CD4-positive, alpha-beta T cell treated with Interleukin-15 for 1 hour (primary cell): ENCODE measurements around the gene CTNNBL1.
A peak's percentile ranks its signal among the peaks of the same experiment; 100 is the strongest.

Experiments used
- DNase-seq: peaks from one replicate; pipeline ENCODE4 v3.0.0-alpha.2; 2020

The CTNNBL1 gene

DNA sequence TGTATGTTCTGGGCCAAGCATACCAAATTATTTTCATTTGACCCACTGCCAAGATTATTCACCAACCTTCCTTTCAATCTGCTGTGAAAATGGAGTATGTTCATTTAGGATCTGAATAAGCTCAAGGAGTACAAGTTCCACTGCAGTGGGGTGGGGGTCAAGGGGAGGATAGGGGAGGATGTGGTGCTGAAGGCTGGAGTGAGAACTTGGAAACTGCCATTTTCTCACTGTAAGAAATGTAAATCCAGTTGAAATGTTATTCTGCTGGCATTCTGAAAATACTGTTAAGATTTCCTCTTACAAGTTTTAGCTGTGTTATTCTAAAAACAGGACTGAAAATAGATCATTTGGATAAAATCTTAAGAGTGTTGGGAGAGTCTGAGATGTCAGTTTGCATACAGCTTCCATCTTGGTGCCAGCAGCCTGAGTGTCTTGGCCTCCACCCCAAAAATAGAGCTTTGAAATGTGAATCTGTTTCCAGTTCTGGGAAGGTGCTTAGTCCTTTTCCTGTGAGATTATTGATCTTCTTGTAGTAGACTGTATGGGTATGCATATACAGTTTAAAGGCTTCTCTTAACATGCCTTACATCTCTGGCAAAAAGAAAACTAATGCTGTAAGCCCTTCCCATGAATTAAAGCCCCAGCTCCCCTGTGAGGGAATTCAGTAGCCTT, 84.3 kb downstream of the CTNNBL1 start:
- no peak for DNase-seq

DNA sequence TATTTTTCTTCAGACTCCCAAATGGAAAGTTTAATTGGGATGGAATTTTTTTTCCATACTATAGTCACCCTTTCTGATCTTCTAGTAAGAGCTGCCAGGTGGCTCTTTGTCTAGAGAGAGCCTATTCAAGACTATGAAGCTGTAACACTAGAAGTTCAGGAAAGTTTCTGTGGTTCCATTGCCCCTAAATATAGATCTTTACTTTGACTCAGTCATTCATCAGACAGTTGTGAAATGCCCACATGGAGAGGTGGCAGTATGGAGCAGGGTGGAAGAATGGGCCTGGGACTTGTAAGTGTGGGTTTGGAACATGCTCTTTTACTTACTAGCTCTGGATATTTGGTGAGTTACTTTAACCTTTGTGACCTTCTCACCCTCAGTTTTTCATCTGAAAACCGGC, 87.8 kb downstream of the CTNNBL1 start:
- no peak for DNase-seq

DNA sequence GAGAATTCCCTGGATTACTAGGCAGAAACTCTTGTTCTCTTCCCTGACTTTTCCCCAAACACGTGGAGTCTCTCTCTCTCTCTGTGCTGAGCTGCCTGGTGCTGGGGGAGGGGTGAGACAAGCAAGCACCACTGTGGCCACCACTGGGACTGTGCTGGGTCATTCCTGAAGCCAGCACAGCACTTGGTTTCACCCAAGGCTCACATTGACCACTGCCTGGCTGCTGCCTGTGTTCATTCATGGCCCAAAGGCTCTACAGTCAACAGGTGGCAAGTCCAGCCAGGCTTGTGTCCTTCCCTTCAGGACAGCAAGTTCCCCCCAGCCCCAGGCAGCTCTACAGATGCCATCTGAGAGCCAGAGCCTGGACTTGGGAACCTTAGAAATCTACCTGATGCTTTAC, 92.2 kb downstream of the CTNNBL1 start:
- no peak for DNase-seq

DNA sequence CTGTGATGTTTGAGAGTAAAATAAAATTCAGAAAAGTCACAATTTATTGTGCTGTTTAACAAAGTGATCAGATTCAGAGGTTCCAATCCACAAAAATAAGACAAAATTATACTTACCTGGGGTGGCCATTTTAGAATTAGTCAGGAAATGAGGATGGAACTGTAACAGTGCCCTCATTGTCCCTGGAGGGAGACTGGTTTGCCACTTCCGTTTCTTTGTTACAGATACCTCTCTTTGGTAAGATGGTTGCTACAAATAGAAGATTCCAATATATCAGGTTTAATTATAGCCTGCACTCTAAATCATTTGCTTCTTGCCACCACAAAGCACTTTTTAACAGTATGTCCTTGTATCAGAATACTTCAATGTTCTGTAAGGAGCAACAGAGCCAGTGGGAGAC, 95.6 kb downstream of the CTNNBL1 start:
- DNase-seq: no peak

DNA sequence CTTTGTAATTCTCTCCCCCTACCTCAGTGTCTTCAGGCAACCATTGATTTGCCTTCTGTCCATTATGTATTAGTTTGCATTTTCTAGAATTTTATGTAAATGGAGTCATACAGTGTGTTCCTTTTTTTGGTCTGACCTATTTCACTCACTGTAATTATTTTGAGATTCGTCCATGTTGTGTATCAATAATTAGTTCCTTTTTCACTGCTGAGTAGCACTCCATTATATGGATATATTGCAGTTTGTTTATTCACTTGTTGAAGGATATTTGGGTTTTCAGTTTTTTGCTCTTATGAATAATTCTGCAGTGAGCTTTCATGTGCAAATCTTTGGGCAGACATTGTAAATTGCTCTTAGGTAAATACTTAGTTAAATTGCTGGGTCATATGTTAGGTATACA, 97.1 kb downstream of the CTNNBL1 start:
- no peak for DNase-seq

DNA sequence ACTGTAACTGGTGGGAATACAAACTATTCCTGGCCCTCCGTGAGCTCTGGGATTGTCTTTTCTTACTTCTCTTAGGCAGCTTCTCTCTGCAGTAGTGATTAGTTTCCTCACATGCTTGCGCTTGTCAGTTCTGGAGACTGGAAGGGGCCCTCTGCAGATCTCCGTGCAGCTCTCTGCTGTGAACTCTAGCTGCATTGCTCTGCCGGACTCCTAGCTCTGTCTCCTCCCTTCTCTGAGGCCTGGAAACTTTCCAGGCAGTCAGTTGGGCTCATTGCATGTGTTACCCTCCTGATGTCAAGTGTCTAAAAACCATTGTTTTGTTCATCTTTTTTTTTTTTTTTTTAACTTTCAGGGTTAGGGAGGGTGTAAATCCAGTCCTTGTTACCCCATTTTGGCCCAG, 102.3 kb downstream of the CTNNBL1 start:
- DNase-seq: no peak

DNA sequence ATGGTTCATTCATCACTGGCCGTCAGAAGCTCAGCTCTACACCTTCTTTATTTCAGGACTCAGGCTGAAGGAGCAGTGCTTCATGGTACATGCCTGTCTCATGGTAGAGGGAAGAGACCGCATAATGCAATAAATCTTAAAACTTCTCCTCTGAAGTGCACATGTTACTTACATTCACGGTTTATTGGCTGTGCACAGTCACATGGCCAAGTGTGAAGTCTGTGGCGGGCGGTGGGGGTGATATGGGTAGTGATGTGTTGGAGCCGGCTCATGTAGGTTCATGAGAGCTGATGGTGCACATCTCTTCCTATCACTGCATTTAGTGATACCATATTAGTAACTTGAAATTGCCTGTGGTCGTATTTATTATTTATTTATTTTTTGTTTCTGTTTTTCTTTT, 102.9 kb downstream of the CTNNBL1 start:
- no peak for DNase-seq

DNA sequence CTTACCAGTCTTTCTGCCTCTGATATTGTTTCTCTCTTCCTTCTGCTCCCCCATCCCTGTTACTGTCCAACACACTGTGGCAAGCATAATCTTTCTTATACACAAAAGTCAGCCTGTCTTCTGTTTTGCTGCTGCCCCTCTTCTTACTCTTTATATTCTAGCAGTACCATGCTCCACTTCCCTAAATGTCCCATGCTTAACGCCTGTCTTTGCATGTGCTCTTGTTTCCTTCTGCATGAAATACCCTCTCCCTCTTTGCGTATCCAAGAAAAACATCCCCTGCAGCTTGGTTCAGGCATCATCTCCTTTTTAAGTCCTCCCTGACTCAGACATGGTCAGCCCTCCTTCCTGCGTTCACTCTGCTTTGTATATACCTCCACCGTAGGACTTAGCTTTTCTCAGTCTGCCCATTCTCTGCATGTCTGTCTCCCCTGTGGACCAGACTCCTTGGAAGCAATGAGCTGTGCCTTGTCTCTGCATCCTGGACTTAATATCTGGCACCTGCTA, 103.9 kb downstream of the CTNNBL1 start:
- DNase-seq: no peak

DNA sequence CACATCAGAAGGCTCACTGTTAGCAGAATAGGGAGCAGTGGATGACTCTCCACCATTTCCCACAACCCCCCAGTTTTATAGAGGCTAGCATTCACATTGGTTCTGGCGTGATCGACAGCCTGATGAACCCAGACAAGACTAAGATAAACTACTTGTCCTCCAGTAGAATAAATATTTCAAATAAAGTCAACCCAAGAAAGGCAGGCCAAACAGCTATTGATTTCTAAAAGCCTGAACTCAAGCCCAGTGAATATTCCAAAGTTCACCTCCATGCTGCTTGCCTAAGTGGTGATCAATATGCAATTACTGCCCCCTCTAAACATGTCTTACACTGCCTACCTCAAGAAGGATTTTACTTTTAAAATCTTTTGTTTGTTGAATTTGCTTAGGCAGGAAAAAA, 104.5 kb downstream of the CTNNBL1 start:
- no peak for DNase-seq

DNA sequence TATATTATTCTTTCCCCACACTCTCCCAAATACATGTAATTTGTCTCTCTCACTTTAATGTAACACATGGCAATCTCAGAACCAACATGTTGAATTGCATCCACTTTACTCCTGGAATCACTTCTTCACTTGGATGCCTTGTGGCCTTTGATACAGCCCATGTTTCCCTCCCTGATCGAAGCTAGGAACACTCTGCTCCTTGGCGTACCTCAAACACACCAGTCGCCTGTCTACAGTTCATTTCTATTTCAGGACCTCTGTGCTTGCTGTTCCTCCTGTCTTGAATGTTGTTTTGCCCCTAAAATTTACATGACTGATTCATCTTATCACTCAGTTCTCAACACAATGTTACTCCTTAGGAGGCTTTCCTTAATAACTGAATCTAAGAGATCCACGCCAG, 106.8 kb downstream of the CTNNBL1 start:
- no peak for DNase-seq

DNA sequence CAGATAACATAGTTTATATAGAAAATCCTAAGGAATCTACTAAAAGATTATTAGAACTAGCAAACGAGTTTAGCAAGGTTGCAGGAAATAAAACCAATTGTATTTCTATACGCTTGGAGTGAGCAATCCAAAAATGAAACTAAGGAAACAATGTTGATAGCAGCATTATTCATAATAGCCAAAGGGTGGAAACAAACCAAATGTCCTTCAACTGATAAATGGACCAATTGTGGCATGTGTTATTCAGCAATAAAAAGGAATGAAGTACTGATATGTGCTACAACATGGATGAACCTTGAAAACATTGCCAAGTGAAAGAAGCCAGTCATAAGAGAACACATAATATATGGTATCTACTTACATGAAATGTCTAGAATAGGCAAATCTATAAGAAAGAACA, 108.1 kb downstream of the CTNNBL1 start:
- no peak for DNase-seq

DNA sequence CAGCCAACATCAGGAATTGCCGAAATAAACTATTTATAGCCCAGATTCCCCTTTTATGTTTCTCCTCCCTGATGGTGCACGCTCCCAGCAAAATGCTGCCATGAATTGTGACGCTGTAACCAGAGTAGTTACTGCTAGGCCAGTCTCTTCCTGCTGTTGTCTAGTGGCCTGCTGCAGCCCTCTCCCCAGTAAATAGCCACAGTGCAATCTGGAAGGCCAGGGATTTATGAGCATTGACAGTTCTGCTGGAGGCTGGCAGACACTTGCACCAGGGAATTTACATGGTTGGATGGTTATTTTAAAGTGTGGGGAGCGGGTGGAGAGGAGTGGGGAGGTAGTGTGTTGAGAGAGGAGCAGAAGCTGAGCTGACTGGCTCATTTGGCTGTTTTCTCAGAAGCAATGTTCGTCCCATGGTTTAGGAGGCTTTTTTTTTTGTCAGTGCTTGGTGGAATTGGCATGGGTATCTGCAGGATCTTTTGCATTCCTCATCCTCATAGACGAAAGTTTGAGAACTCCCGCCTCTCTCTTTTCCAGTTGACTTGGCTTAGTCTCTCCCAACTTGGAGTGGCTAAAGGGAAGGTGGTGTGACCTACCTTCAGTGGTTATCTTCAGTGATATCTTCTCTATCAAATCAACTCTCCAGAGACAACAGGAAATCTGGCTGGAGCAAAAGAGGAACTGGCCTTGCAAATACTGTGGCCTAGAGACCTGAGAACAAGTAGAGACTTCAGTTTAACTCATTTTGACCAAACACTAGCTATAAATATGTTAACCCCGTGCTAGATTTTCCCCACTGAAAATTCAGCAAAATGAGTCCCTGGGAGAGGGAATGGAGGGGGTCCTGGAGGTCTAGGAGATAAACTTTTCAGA, 109.8 kb downstream of the CTNNBL1 start:
- DNase-seq: no peak

DNA sequence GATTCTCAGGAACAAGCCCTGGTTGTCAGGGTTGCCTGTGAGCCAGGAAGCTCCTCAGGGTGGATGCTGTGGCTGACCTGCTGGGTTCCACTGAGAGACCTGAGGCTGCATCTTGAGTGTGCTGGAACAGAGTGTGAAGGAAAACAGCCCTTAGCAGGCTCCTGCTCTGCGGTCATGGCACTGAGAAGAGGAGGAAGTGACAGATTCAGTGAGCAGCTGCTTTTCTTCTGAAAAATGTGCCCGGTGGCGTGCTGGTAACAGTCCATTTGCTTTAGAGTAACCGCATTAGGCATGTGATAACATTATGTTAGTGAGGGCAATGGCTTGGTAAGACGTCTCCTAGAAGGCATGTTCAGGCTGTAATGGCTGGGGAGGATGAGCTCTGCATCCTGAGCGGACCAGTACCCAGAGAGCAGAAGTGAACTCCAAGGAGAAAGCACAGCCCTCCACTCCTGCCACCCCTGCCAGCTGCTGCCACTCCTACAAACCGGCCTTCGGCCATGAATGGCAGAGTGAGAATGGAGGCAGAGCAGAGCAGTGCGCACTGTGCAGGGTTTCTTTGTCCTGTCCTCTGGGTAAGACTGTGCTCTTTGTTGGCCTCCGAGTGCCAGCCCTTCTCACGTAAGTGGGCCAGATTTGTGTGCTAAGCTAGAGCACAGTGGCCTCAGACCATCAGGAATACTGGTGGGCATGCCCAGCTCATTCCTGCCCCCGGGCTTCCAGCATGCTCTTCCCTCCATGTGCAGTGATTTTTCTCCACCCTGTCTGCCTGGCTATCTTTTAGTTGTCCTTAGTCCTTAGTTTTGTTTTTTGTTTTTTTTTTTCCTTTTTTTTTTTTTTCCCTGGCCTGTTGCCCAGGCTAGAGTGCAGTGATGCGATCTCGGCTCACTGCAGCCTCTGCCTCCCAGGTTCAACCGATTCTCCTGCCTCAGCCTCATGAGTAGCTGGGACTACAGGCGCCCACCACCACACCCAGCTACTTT, 111.0 kb downstream of the CTNNBL1 start:
- DNase-seq: peak; percentile 46

DNA sequence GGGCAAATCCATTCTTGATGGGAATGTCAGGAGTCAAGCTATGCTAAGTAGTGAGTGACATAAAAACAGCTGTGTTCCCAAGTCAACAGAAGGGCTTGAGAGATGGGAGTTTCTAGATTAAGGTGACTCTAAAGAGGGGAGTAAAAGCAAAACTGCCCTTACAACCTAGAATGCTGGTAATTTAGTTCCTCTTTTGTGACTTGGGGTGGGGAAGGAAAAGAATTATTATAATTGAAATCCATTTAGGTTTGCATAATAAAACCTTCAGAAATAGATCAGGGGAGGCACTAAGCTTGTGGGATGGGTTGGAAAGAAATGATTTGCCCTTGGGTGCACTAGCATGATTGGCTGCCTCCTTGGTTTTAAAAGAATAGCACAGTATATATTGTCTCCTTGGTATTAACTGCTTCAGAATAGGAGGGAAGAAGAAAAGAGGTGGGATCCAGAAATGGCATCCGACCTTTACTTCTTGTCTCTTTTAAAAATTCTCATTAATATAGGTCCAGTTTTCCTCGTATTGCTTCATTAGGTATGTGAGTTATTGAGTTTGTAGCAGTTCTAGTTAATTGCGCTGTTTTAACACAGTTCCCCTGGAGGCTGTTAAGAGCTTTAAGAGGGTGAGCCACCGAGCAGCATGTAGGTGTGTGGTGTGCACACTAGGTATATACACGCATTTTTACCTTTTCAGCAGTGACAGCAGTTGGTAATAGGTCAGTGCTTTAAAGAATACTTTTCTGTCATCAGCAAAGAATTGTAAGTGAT, 113.8 kb downstream of the CTNNBL1 start:
- no peak for DNase-seq

DNA sequence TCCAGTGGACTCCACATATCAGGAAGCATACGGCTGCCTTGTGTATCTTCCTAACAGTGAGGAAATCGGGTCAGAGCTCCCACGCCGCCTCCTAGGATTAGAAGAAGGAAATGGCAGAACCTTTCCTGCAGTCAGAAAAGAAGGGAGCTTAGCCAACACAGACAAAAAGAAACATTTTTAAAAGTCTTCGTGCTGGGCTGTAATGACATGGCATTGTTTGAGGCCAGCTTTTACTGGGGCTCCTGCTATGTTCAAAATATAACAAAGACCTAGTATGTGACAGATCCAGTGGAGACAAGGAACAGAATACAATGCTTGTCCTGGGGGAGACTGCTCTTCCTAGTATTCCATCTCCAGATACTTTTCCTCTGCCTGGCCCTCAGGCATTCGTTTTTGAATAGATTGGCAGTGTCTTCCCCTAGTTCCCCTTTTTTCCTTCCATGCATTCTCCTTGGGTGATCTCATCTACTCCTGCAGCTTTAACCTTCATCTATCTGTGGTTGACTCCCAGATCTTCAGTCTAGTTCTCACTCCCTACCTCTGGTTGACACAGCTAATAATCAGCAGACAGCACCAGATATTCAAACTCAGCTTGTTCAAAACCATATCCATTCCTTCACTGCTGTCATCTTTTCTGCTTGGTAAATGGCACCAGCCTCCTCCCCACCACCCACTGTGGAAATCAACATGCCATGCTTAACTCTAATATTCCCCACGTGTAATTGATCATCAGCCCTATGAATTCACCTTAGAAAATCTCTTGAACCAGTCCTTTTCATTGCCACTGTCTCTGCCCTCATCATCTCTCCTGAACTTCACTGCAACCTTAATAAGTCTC, 114.6 kb downstream of the CTNNBL1 start:
- no peak for DNase-seq

DNA sequence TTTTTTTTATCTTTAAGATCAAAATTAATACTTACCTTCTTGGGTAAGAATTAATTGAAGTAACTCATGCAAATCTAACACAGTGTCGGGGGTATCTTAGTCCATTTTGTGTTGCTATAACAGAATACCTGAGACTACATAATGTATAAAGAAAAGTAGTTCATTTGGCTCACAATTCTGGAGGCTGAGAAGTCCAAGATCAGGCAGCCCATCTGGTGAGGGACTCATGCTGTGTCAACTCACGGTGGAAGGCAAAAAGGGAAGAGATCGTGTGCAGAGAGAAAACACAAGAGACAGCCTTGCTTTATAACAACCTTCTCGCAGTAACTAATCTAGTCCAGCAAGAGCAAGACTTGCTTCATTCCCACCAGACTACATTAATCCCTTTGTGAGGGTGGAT, 116.2 kb downstream of the CTNNBL1 start:
- no peak for DNase-seq

DNA sequence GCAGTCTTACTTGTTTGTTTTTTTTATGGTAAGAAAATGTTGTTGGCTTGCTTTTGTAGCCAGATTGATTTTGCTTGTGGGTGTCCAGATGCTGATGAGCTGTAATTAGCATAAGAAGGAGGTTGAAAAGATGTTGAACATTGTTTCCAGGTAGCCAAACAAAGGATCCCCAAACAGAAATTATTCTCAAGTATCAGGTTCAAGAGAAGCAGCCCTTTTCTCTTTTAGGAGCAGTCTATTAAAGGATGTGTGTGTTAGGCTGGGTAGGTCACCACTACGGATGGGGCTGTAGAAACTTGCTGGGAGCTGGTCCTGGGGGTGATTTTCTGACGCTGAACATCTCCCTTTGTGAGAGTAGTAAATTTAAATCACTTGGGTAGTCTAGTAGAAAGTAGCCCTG, 122.2 kb downstream of the CTNNBL1 start:
- no peak for DNase-seq

DNA sequence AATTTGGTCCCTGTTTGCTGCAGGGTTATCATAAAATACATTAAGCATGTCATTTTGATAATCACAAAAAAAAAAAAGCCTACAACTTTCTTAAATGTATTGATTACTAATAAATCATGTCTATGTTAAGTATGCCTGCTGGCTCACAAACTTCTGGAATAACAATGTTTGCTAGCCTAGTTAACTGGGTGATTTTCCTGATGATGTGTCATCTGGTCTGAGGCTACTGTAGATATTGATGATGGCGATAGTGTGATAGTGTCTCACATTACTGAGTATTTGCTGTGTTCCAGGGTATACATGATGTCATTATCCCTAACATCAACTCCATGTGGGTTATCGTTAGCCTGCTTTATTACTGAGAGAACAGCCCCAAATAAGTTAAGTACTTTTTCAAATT, 122.9 kb downstream of the CTNNBL1 start:
- DNase-seq: no peak

DNA sequence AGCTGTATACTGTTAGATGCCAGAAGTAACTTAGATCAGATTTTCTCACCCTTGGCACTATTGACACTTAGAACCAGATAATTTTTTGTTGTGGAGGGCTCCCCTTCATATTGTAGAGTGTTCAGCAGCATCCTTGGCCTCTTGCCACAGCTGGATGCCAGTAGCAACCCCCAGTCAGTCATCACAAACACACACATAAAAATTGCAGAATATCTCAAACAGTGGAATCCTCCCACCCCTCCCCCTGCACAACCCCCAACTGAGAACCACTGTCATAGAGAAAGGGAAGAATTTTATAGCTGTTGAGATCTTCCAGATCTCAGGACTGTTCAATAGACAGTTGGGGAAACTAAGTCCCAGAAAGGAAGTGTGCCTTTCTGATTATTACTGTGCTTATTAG, 127.9 kb downstream of the CTNNBL1 start:
- DNase-seq: no peak

DNA sequence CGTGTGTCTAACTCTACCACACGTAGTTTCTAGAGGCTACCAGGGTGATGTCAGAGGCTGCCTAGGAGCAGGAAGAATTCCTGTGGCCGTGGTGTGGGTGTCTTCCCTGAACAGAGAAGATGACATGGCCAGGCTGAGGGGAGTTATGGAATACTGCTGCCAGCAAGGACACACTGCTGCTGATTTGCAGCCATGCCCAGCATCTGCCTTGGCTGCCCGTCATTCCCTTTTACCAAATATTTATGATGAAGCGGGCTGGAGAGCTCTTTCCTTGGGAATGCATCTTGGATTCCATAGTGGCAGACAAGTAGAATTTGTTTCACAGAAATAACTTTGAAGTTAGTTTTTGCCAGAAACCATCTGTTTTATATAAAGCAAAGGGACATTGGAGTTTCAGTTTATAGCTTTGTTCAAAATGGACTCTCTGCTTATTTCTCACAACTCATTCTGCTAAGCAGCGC, 128.3 kb downstream of the CTNNBL1 start:
- DNase-seq: no peak

DNA sequence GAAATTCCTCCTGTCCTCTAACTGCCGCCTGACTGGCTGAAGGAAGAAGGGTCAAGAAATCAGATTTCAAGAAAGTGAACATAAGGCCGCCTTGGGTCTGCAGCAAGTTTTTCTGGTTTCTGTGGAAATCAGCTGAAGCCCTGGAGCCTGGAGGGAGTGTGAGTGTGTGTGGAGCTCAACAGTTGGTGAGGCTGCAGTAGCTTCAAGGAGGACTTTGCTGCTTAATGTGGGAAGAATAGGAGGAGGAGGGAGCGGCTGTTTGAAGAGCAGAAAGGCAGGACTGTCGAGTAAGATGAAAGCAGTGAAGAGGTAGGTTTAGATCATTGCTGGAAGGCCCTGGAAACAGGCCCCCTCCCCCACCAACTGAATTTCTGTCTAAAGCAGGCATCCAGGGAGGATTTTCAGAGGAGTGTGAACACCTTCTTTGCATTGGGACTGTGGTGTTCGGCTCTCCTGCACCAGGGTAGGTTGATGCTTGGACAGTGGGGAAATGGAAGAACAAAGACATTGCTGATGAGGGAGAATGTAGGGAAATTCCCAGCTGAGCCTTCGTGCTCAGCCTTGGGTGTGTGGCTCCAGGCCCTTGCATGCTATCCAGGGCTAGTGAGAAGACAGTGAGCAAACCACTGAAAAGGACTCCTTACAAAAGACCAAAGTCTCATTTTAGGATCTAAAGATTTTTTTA, 129.6 kb downstream of the CTNNBL1 start:
- no peak for DNase-seq
